HG03378 (cell line): ENCODE measurements around the gene IQSEC1.

Experiments
- ATAC-seq: cut with Tn5 transposase; IDR thresholded peaks from one replicate; pipeline ENCODE4 v1.9.1; 2021; ENCODE audit warnings: mild to moderate bottlenecking, moderate library complexity; ENCODE audit not compliant: unreplicated experiment

IQSEC1 gene

GRCh38 chr3:13017361-13018042 lies 55.7 kb downstream of the IQSEC1 start:
- no peak for ATAC-seq

GRCh38 chr3:13016721-13017255 lies 56.4 kb downstream of the IQSEC1 start:
- no peak for ATAC-seq

GRCh38 chr3:13016083-13016720 lies 57.0 kb downstream of the IQSEC1 start:
- no peak for ATAC-seq

GRCh38 chr3:13015286-13016082 lies 57.7 kb downstream of the IQSEC1 start:
- ATAC-seq: no peak

GRCh38 chr3:13014755-13015285 lies 58.4 kb downstream of the IQSEC1 start:
- ATAC-seq: no peak

GRCh38 chr3:13013994-13014754 lies 59.1 kb downstream of the IQSEC1 start:
- ATAC-seq: no peak

- ATAC-seq: no peak
These were observed 59.7 kb downstream of the IQSEC1 start for GRCh38 chr3:13013566-13013965.

GRCh38 chr3:13013151-13013561 lies 60.1 kb downstream of the IQSEC1 start:
- ATAC-seq: no peak

GRCh38 chr3:13012221-13012691 lies 61.0 kb downstream of the IQSEC1 start:
- ATAC-seq: peak; percentile 37

GRCh38 chr3:13011573-13012220 lies 61.5 kb downstream of the IQSEC1 start:
- peak; percentile 57 for ATAC-seq

GRCh38 chr3:13010780-13011572 lies 62.3 kb downstream of the IQSEC1 start:
- ATAC-seq: no peak

- ATAC-seq: no peak
These were observed 63.3 kb downstream of the IQSEC1 start for GRCh38 chr3:13009946-13010315.

- ATAC-seq: peak; percentile 24
These were observed 63.9 kb downstream of the IQSEC1 start for GRCh38 chr3:13009132-13009945.

GRCh38 chr3:13008155-13008995 lies 64.9 kb downstream of the IQSEC1 start:
- ATAC-seq: no peak

GRCh38 chr3:13007251-13007941 lies 65.8 kb downstream of the IQSEC1 start:
- no peak for ATAC-seq

GRCh38 chr3:13006216-13006990 lies 66.8 kb downstream of the IQSEC1 start:
- ATAC-seq: no peak
